ENCODE measurements around the gene MX2. TPM values are rescaled to one million over a fixed set of nuclear protein-coding genes. Genes with fewer than 3 reads are reported as not detected.

Gene MX2
- polyA plus RNA-seq, 1 donor from 2014 or later, result not detected

DNA sequence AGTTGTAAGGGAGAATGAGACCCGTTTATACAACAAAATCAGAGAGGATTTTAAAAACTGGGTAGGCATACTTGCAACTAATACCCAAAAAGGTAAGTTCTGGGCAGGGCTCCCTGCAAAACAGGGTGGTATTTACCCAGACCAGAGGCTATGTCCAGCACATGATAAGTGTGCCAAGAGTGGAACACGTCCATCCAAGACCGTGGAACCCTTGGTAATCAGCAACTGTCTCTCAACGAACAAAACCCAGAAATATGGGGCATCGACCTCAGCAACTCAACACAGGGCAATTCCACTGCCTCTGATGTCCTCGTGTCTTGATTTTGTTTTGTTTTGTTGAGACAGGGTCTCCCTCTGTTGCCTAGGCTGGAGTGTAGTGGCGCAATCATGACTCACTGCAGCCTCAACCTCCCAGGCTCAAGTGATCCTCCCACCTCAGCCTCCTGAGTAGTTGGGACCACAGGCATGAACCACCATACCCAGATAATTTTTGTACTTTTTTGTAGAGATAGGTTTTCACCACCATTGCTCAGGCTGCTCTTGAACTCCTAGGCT is 37.5 kb downstream of the MX2 start:
- no peaks in the 10 kb centered on the region for H3K9me3 ChIP-seq (ENCODE audit: low read length)
- TF ChIP-seq, protein P1, sequence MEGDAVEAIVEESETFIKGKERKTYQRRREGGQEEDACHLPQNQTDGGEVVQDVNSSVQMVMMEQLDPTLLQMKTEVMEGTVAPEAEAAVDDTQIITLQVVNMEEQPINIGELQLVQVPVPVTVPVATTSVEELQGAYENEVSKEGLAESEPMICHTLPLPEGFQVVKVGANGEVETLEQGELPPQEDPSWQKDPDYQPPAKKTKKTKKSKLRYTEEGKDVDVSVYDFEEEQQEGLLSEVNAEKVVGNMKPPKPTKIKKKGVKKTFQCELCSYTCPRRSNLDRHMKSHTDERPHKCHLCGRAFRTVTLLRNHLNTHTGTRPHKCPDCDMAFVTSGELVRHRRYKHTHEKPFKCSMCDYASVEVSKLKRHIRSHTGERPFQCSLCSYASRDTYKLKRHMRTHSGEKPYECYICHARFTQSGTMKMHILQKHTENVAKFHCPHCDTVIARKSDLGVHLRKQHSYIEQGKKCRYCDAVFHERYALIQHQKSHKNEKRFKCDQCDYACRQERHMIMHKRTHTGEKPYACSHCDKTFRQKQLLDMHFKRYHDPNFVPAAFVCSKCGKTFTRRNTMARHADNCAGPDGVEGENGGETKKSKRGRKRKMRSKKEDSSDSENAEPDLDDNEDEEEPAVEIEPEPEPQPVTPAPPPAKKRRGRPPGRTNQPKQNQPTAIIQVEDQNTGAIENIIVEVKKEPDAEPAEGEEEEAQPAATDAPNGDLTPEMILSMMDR (IDR thresholded peaks at IDR 0.05; ENCODE audit: poor library complexity, severe bottlenecking), result no peak
- no peak for TF ChIP-seq POLR2AphosphoS5 (IDR thresholded peaks at IDR 0.05)
- TF ChIP-seq EP300 (conservative IDR thresholded peaks at IDR 0.05; ENCODE audit: poor library complexity, severe bottlenecking), result no peak
- TF ChIP-seq, protein P2, sequence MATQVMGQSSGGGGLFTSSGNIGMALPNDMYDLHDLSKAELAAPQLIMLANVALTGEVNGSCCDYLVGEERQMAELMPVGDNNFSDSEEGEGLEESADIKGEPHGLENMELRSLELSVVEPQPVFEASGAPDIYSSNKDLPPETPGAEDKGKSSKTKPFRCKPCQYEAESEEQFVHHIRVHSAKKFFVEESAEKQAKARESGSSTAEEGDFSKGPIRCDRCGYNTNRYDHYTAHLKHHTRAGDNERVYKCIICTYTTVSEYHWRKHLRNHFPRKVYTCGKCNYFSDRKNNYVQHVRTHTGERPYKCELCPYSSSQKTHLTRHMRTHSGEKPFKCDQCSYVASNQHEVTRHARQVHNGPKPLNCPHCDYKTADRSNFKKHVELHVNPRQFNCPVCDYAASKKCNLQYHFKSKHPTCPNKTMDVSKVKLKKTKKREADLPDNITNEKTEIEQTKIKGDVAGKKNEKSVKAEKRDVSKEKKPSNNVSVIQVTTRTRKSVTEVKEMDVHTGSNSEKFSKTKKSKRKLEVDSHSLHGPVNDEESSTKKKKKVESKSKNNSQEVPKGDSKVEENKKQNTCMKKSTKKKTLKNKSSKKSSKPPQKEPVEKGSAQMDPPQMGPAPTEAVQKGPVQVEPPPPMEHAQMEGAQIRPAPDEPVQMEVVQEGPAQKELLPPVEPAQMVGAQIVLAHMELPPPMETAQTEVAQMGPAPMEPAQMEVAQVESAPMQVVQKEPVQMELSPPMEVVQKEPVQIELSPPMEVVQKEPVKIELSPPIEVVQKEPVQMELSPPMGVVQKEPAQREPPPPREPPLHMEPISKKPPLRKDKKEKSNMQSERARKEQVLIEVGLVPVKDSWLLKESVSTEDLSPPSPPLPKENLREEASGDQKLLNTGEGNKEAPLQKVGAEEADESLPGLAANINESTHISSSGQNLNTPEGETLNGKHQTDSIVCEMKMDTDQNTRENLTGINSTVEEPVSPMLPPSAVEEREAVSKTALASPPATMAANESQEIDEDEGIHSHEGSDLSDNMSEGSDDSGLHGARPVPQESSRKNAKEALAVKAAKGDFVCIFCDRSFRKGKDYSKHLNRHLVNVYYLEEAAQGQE (IDR thresholded peaks at IDR 0.05; ENCODE audit: borderline replicate concordance), result no peak
- no peak for TF ChIP-seq RAD21 (conservative IDR thresholded peaks at IDR 0.05)
- no peak for TF ChIP-seq TAF1 (IDR thresholded peaks at IDR 0.05; ENCODE audit: low read depth)
- no peak for TF ChIP-seq EZH2 (IDR thresholded peaks at IDR 0.05; ENCODE audit: borderline replicate concordance, insufficient read depth, low read length, poor library complexity, severe bottlenecking)
- TF ChIP-seq SMC3 (conservative IDR thresholded peaks at IDR 0.05; ENCODE audit: poor library complexity), result no peak
- no peak for TF ChIP-seq MXI1 (conservative IDR thresholded peaks at IDR 0.05; ENCODE audit: poor library complexity, severe bottlenecking)
- H2AFZ ChIP-seq (ENCODE audit: low read depth, low read length), result no peak overlapping the region
- H3K36me3 ChIP-seq (ENCODE audit: insufficient read depth, low read length), result no peaks in the 10 kb centered on the region
- no peaks in the 10 kb centered on the region for H3K9me2 ChIP-seq (ENCODE audit: insufficient read depth, low read length)
- H4K20me1 ChIP-seq (ENCODE audit: insufficient read depth), result no peaks in the 10 kb centered on the region
- H3F3A ChIP-seq (ENCODE audit: insufficient read depth, low read length, poor library complexity, severe bottlenecking), result no peaks in the 10 kb centered on the region
- no peaks in the 10 kb centered on the region for H3K27me3 ChIP-seq (ENCODE audit: insufficient read depth, low read depth, low read length)
- H3K79me2 ChIP-seq (replicated peaks; ENCODE audit: insufficient read depth, low read length), result no peaks in the 10 kb centered on the region
- H3K4me2 ChIP-seq (ENCODE audit: low read length), result no peak overlapping the region
- no peak overlapping the region for H3K4me3 ChIP-seq (ENCODE audit: low read length)
- H3K9ac ChIP-seq (ENCODE audit: low read length), result no peak overlapping the region
- no peak overlapping the region for H3K27ac ChIP-seq (ENCODE audit: low read length)

DNA sequence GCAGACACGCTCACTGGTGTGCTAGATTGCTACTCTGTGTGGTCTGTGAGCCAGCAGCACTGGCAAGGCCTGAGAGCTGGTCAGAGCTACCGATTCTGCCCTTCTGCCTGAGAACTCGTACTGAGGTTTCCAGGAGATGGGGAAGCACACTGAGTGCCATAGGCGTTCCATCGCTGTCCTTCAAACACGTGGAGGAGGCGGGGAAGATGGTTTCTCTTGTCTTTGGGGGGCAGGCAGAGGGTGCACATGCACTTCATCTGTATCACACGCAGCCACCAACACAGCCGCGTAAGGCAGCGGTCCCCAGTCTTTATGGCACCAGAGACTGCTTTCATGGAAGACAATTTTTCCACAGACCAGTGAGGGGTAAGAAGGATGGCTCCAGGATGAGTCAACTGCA is 40.4 kb downstream of the MX2 start:
- Histone ChIP-seq H3K79me2 (replicated peaks; ENCODE audit: insufficient read depth, low read length) (no peaks in the 10 kb centered on the region), H3K4me3 (ENCODE audit: low read length) (no peak overlapping the region), H4K20me1 (ENCODE audit: insufficient read depth) (no peaks in the 10 kb centered on the region), H2AFZ (ENCODE audit: low read depth, low read length) (no peak overlapping the region), H3K27ac (ENCODE audit: low read length) (no peak overlapping the region), H3K9me2 (ENCODE audit: insufficient read depth, low read length) (no peaks in the 10 kb centered on the region), H3K9ac (ENCODE audit: low read length) (no peak overlapping the region), H3K4me2 (ENCODE audit: low read length) (no peak overlapping the region), H3K9me3 (ENCODE audit: low read length) (no peaks in the 10 kb centered on the region), H3F3A (ENCODE audit: insufficient read depth, low read length, poor library complexity, severe bottlenecking) (no peaks in the 10 kb centered on the region), H3K36me3 (ENCODE audit: insufficient read depth, low read length) (no peaks in the 10 kb centered on the region), H3K27me3 (ENCODE audit: insufficient read depth, low read depth, low read length) (no peaks in the 10 kb centered on the region)
- TF ChIP-seq, protein P1 (IDR thresholded peaks at IDR 0.05; ENCODE audit: poor library complexity, severe bottlenecking), result no peak
- TF ChIP-seq, protein P2 (IDR thresholded peaks at IDR 0.05; ENCODE audit: borderline replicate concordance), result no peak
- no peak for TF ChIP-seq MXI1 (conservative IDR thresholded peaks at IDR 0.05; ENCODE audit: poor library complexity, severe bottlenecking)
- TF ChIP-seq EZH2 (IDR thresholded peaks at IDR 0.05; ENCODE audit: borderline replicate concordance, insufficient read depth, low read length, poor library complexity, severe bottlenecking), result no peak
- TF ChIP-seq RAD21 (conservative IDR thresholded peaks at IDR 0.05), result no peak
- no peak for TF ChIP-seq TAF1 (IDR thresholded peaks at IDR 0.05; ENCODE audit: low read depth)
- no peak for TF ChIP-seq EP300 (conservative IDR thresholded peaks at IDR 0.05; ENCODE audit: poor library complexity, severe bottlenecking)
- no peak for TF ChIP-seq SMC3 (conservative IDR thresholded peaks at IDR 0.05; ENCODE audit: poor library complexity)

Measured in neural cell (in vitro differentiated cells).